Vagina (tissue), 2 donors: ENCODE data around the gene EIF4G2. TPM values are rescaled to one million over a fixed set of nuclear protein-coding genes. Genes with fewer than 3 reads are reported as not detected.
"Not testable (repeated sequence)": the region's sequence is repeated elsewhere in the genome, so short reads cannot be mapped to it uniquely, and the experiment has no call there.

ENCODE experiments used
- DNase-seq, 2 donors: peaks; one replicate each; pipeline ENCODE4 v3.0.0-alpha.2; 2017; ENCODE audit errors: extremely low spot score in 2 of 2
- H3K27ac ChIP-seq: fragments of 200-600 bp; sonication (generic); one replicate; pipeline ENCODE4 v1.5.1; 2019
- H3K27me3 ChIP-seq: fragments of 200-600 bp; sonication (generic); one replicate; pipeline ENCODE4 v1.5.1; 2019
- H3K36me3 ChIP-seq, 2 donors: fragments of 200-600 bp; sonication (generic); one replicate each; pipeline ENCODE4 v1.5.1; 2017 to 2019
- H3K4me1 ChIP-seq: fragments of 200-600 bp; sonication (generic); one replicate; pipeline ENCODE4 v1.5.1; 2019
- H3K4me3 ChIP-seq, 2 donors: fragments of 200-600 bp; sonication (generic); 1 replicate in 1 of 2; 2 replicates in 1 of 2; pipeline ENCODE4 v1.5.1; 2016 to 2019
- H3K9me3 ChIP-seq: fragments of 200-600 bp; sonication (generic); one replicate; pipeline ENCODE4 v1.5.1; 2019
- CTCF ChIP-seq, 3 experiments: fragments of 450-650 bp in 2 of 3; fragments of 200-600 bp in 1 of 3; sonication (generic) in 1 of 3; IDR thresholded peaks; one replicate each; pipeline ENCODE4 v1.5.1; 2017 to 2019; ENCODE audit warnings: antibody characterized with exemption in 3 of 3, mild to moderate bottlenecking in 2 of 3, moderate library complexity in 2 of 3
- POLR2A ChIP-seq, 2 donors: fragments of 450-650 bp; IDR thresholded peaks; one replicate each; pipeline ENCODE4 v1.6.1; 2017; ENCODE audit warnings: antibody characterized with exemption in 2 of 2, mild to moderate bottlenecking in 2 of 2, moderate library complexity in 2 of 2
- POLR2AphosphoS5 ChIP-seq, 2 donors: sonication (generic); formaldehyde crosslinking; IDR thresholded peaks; one replicate each; pipeline ENCODE4 v1.9.0; 2017; ENCODE audit warnings: antibody characterized with exemption in 2 of 2, mild to moderate bottlenecking in 2 of 2, low read depth in 1 of 2; ENCODE audit not compliant: insufficient read depth in 1 of 2
- intact Hi-C: fragments of 100-400 bp; cut with DNase I; formaldehyde crosslinking; loops from one replicate; pipeline ENCODE4 v1.15.1; 2023
- total RNA-seq: library from RNA; depleted of rRNA; stranded (reverse); fragments of >200 nt; gene quantifications from one replicate; pipeline ENCODE4 v1.2.3, GENCODE V29; 2016

The EIF4G2 gene
- total RNA-seq, 1 donor from 2014 or later = 368 TPM

- H3K4me3 ChIP-seq = no peak overlapping the region
- H3K4me1 ChIP-seq = no peaks in the 10 kb centered on the region
- intact Hi-C loops = no loop called here
- H3K9me3 ChIP-seq = no peaks in the 10 kb centered on the region
- H3K27ac ChIP-seq = no peak overlapping the region
- no peak for TF ChIP-seq CTCF (IDR thresholded peaks at IDR 0.05)
- TF ChIP-seq POLR2A (IDR thresholded peaks at IDR 0.05) = no peak
- TF ChIP-seq POLR2AphosphoS5 (IDR thresholded peaks at IDR 0.05; ENCODE audit: insufficient read depth in 1 of 2, low read depth in 1 of 2) = no peak
- DNase-seq = no peak
- H3K36me3 ChIP-seq = no peaks in the 10 kb centered on the region
- no peaks in the 10 kb centered on the region for H3K27me3 ChIP-seq
Observed at GRCh38 chr11:10844356-10844755, 35.6 kb upstream of the EIF4G2 start.

GRCh38 chr11:10838881-10839280 is 30.2 kb upstream of the EIF4G2 start:
- Histone ChIP-seq H3K27me3 (no peaks in the 10 kb centered on the region), H3K36me3 (no peaks in the 10 kb centered on the region), H3K4me1 (no peaks in the 10 kb centered on the region), H3K27ac (no peak overlapping the region), H3K4me3 (no peak overlapping the region), H3K9me3 (no peaks in the 10 kb centered on the region)
- no peak for DNase-seq
- intact Hi-C loops = no loop called here
- no peak for TF ChIP-seq CTCF (IDR thresholded peaks at IDR 0.05)
- TF ChIP-seq POLR2AphosphoS5 (IDR thresholded peaks at IDR 0.05; ENCODE audit: insufficient read depth in 1 of 2, low read depth in 1 of 2) = no peak
- no peak for TF ChIP-seq POLR2A (IDR thresholded peaks at IDR 0.05)

DNA sequence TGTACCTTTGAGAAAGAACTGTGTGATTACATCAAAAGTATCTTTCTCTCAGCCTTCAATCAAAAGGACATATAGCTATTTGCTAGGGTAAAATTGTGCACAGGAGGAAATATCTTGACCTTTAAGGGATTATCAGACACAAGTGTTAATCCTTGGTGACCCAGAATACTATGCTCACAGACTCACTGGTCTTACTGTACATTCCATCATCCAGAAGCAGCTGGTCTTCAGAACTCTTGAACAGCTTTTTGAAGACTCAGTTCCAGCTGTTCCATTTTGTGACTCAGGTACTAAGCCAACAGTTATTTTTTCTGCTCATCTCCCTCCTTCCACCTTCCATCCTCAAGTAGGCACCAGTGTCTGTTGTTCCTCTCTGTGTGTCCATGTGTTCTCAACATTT is 29.4 kb upstream of the EIF4G2 start:
- no peak overlapping the region for H3K4me3 ChIP-seq
- TF ChIP-seq POLR2AphosphoS5 (IDR thresholded peaks at IDR 0.05; ENCODE audit: insufficient read depth in 1 of 2, low read depth in 1 of 2) (no peak), POLR2A (IDR thresholded peaks at IDR 0.05) (no peak), CTCF (IDR thresholded peaks at IDR 0.05) (no peak)
- DNase-seq = no peak
- no peaks in the 10 kb centered on the region for H3K27me3 ChIP-seq
- H3K9me3 ChIP-seq = no peaks in the 10 kb centered on the region
- intact Hi-C loops = no loop called here
- H3K4me1 ChIP-seq = no peaks in the 10 kb centered on the region
- no peaks in the 10 kb centered on the region for H3K36me3 ChIP-seq
- H3K27ac ChIP-seq = no peak overlapping the region

GRCh38 chr11:10836884-10837283 is 28.2 kb upstream of the EIF4G2 start:
- H3K27ac ChIP-seq, DNase-seq, intact Hi-C loops, H3K4me1 ChIP-seq, H3K27me3 ChIP-seq, H3K9me3 ChIP-seq, H3K36me3 ChIP-seq, H3K4me3 ChIP-seq: not testable (repeated sequence)

GRCh38 chr11:10829139-10829538 is 20.4 kb upstream of the EIF4G2 start:
- no peak for DNase-seq
- no peak overlapping the region for H3K27ac ChIP-seq
- intact Hi-C loops = no loop called here
- no peaks in the 10 kb centered on the region for H3K27me3 ChIP-seq
- TF ChIP-seq POLR2AphosphoS5 (IDR thresholded peaks at IDR 0.05; ENCODE audit: insufficient read depth in 1 of 2, low read depth in 1 of 2) (no peak), POLR2A (IDR thresholded peaks at IDR 0.05) (no peak), CTCF (IDR thresholded peaks at IDR 0.05) (no peak)
- no peaks in the 10 kb centered on the region for H3K9me3 ChIP-seq
- H3K36me3 ChIP-seq = no peaks in the 10 kb centered on the region
- H3K4me1 ChIP-seq = no peaks in the 10 kb centered on the region
- no peak overlapping the region for H3K4me3 ChIP-seq

GRCh38 chr11:10828402-10828801 is 19.7 kb upstream of the EIF4G2 start:
- no peak overlapping the region for H3K27ac ChIP-seq
- no peaks in the 10 kb centered on the region for H3K27me3 ChIP-seq
- no peak for DNase-seq
- intact Hi-C loops = no loop called here
- no peak overlapping the region for H3K4me3 ChIP-seq
- no peaks in the 10 kb centered on the region for H3K9me3 ChIP-seq
- H3K4me1 ChIP-seq = no peaks in the 10 kb centered on the region
- TF ChIP-seq CTCF (IDR thresholded peaks at IDR 0.05) (no peak), POLR2AphosphoS5 (IDR thresholded peaks at IDR 0.05; ENCODE audit: insufficient read depth in 1 of 2, low read depth in 1 of 2) (no peak), POLR2A (IDR thresholded peaks at IDR 0.05) (no peak)
- H3K36me3 ChIP-seq = no peaks in the 10 kb centered on the region
